NCI-H2196 (cell line): ENCODE data around the gene TMEM94.
A peak's percentile ranks its signal among the peaks of the same experiment; 100 is the strongest.
"Not testable (repeated sequence)": the region's sequence is repeated elsewhere in the genome, so short reads cannot be mapped to it uniquely, and the experiment has no call there.

ENCODE experiments used
- DNase-seq: peaks from one replicate; lab custom pipeline; 2025; ENCODE audit not compliant: unreplicated experiment; lab: John Stamatoyannopoulos, UW

Gene TMEM94

DNA sequence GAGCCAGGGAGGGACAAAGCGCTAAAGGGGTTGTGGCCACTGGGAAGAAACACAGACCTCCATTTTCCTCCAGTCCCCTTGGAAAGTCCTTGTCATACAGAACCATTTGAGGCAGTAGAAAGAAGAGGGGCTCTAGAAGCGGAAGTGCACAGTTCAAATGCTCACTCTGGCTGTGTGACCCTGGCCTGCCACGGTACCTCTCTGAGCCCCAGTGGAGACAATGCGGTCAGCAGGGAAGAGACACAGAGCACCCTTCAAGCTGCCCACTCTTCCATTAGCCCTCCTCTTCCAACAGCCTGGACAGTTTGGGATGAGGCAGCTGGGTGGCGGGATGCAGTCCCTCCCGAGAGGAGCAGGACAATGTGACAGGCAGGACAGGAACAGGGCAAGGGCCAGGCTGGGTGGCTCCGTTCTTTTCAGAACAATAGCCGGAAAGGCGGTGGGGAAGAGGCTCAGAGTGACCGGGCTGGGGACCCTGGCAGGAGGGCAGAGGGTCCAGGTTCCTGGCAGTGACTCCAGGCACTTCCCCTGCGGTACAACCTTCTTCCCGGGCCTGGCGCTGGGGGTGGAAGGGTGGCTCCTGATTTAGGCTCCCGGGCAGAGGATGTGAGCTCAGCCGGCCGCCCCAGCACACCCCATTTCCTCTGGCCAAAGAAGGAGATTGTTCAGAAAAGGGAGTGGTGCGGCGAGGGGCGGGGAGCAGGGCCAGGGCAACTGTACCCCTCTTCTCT lies 53.3 kb downstream of the TMEM94 start:
- DNase-seq, result no peak

DNA sequence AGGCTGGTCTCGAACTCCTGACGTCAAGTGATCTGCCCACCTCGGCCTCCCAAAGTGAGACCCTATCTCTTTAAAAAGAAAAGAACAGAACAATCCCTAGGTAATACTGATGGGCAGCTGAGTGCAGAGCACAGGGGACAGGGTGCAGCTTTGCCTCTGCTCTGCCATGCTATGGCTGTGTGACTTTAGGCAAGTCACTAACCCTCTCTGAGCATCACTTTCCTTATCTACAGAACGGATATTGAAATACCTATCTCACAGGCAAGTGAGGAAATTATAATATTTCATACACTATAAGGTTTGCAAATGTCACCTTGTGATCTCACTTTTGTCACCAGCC lies 54.8 kb downstream of the TMEM94 start:
- DNase-seq, result no peak

DNA sequence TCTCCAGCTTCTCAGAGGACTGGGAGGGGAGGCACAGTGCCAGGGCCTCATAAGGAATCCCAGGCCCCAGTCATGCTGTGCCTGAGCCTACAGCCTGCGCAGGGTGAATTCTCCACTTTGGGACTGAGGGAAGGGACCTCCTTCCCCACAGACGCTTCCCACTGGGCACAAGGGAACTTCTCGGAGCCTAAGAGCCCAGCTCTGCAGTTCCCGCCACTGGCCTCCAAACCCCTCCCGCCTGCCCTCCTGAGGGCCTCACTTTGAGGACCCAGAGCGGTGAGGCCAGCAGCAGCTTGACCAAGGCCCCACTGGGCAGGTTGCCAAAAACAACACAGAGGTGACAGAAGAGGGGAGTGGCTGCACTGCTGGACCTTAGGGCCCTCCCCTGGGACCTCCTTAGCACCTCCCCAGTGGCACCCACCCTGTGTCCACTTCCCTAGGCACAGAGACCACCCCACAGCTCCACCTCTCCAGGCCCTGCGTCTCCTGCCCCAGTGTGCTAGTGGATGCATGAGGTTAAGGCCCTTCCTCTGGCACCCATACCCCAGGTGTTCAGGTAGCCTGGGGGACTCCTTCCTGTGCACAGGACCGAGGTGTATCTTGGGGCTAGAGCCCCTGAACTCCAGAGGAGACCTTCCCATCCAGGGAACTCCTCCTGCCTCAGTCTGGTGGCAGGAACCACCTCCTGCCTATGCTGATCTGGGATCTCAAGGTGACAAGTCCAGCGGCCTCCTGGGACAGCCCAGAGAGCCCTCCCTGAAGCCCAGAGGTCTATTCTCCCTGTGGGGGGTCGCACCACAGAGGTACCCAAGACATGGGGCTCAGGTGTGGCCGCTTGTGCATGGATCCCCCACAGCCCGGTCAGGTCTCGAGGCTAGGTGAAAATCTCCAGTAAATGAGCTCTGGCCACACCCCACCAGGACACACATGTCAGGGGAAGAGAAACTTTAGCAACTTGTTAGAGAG lies 55.5 kb downstream of the TMEM94 start:
- DNase-seq, result peak; percentile 44

DNA sequence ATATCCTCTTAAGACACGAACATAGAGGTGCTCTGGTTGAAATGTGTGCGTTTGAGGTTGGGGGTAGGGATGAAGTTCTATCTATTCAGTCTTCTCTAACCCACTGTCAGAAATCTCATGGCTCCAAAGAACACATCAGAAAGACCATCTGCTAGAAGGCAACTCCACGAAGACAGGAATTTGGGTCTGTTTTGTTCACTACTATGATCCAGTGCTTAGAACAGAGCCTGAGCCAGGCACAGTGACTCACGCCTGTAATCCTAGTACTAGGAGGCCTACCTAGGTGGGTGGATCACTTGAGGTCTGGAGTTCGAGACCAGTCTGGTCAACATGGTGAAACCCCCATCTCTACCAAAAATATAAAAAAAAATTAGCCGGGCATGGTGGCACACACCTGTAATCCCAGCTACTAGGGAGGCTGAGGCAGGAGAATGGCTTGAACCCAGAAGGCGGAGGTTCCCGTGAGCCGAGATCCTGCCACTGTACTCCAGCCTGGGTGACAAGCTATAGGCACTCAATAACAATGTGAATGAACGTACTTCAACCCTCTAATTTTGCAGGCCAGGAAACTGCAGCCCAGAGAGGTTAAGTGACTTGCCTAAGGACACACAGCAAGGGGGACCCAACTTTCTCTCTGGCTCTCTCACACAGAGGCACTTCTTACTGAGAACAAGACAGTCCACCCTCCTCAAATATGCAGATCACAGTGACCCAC lies 56.6 kb downstream of the TMEM94 start:
- DNase-seq, result no peak

DNA sequence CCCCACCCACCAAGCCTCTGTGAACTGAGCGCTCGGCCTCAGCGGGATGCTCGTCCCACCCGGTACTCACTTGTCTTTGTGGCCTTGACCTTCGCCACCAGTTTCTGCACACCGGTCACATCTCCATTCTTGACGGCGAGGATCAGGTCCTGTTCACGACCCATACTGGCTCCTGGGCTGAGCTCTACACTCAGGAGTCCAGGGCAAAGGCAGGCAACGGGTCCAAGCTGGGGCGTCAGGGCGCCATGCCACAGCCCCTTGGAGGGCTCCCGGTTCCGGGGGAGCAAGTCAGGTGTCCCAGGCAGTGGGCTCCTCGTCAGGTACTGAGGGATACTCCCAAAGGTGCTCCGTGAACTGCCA lies 57.2 kb downstream of the TMEM94 start:
- no peak for DNase-seq

DNA sequence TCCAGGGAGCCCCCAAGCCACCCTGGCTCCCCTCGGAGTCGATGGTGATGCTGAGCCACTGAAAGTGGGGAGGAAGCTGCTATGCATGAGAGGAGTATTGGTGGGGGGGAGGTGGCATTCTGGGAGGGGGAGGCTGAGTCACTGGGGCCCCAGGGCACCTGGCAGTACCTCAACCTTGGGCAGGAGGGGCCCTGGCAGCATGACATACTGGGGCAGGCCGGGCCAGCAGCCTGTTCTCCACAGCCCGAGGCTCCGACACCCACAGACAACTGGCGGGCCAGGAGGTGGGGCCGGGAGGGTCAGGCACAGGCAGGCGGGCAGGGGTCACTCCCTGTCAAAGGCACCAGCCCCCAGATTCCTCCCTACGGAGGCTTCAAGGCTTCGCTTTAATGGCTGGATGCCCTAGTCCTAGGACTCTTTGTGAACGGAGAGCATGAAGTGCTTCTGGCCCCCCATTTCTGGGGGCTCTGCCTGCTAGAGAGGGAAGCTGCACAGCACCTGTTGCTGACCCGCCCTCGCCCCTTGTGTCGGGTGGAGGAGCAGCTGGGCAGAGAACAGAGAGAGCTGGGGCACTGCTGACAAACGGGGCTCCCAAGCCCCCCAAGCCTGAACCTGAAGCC lies 58.0 kb downstream of the TMEM94 start:
- DNase-seq, result no peak

DNA sequence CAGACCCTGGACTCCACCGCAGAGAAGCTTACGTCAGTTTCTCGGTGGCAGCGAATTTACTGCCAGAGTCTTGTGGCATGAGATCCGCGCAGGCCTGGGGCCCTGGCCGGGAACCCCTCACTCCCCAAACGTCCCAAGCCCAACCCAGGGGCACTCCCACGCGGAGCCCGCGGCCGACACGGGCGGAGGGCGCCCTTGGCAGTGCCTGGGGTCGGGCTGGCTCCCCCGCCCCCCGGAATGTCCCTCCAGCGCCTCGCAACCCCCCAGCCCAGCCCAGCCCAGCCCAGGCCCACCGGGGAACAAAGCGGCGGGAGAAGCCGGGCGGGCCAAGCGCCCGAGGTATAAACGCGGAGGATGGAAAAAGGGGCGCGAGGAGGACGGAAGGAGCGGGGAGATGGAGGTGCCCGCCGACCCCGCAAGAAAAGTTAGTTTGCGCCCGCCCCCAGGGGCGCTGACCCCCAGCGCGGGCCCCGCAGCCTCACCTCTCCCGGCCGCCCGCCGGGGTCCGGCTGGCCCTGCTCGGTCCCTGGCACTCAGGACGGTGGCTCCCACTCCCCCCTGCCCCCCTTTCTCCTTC lies 58.6 kb downstream of the TMEM94 start:
- DNase-seq, result no peak

DNA sequence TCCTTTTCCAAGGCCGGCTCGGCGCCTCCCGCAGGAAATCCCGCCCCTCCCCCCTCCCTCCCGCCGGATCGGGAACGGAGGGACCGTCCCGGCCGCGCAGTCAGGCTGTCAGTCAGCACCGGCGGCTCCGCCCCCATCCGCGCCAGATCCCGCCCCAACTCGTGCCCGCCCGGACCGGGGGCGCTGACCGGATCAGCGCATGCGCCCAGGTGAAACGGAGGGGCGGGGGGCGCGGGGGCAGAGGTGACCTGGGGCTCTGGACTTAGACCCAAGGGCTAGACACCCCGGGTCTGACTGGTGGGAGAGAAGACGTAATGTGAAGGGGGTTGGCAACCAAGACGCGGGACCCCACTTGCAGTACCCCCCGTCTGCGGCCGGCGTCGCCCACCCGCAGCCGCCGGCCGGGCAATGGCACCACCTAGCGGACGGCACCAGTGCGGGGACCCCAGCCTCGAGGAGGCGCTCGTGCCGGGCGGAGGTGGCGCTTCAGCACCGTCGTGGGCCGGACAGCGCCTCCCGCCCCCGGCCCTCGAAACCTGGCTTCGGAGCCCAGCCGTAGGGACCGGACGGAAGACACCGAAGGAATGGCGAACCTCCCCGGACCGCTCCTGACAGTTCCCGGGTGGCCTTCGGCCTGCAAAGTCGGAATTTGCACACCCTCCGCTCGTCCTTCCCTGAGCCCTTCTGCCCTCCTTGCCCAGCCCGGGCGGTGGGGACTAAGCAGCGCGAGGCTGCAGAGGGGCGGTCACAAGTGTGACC lies 59.2 kb downstream of the TMEM94 start, which contains the start of gene CASKIN2:
TSS of gene CASKIN2 (minus strand) at position 42 of the 759 bp plus-strand sequence. CDS start 1,733 bp downstream, outside the sequence.
- DNase-seq, result peak; percentile 92

DNA sequence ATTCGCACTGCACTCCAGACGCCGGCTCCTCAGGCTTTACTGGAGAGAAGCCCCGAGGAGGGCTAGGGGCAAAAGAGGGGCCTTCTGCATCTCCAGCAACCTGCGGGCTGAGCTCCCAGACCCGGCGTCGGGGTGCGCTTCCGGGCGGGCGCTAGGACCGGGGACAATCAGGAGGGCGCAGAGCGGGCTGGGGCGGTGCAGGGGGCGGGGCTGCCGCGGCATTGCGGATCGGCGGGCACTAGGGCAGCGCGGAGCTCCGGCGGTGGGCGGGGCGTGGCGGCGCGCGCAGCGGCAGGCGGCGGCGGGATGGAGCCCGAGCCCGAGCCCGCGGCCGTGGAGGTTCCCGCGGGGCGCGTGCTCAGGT lies 59.8 kb downstream of the TMEM94 start, which contains the start of gene TSEN54:
TSS of gene TSEN54 (plus strand) at position 274 of the 364 bp plus-strand sequence. CDS start at position 307, 33 bp downstream.
- peak; percentile 94 for DNase-seq

DNA sequence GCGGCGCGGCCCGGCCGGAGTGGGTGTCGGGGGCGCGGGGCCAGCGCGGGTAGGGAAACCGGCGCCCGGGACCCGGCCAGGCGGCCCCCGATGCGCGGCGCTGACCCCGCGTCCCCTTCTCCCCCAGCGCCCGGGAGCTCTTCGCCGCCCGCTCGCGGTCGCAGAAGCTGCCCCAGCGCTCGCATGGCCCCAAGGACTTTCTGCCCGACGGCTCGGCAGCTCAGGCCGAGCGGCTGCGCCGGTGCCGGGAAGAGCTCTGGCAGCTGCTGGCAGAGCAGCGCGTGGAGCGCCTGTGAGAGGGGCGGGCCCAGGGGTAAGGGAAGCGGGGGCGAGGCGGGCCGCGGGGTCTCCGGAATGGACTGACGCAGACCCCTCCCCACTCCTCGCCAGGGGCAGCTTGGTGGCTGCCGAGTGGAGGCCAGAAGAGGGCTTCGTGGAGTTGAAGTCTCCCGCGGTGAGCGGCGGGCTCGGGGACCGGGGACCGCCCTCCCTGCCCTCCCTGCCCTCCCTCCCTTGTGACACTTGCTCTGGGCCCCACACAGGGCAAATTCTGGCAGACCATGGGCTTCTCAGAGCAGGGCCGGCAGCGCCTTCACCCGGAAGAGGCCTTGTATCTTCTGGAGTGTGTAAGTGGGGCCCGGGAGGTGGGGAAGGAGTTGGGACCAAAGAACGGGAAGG lies 60.3 kb downstream of the TMEM94 start:
- DNase-seq, result no peak

DNA sequence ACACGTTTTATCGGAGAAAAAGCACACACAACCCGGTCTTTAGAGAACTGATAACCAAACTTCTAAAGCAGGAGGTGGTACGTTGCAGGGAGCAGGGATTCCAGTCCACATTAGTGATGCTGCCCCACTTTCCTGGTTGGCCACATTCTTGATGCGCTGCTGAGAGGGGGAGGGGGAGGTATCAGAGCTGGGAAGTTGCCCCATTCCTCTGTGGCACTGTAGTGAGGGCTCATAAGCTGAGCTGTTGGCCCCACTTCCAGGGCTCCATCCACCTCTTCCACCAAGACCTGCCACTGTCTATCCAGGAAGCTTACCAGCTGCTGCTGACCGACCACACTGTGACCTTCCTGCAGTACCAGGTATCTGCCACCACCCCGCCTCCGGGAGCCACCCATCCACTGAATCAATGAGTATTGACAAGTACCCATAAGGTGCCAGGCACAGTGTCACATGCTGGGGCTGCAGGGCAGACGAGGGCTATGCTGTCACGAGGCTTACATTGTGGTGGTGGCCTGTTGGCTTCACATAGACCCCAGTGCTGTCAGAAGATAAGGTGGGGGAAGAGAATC lies 60.9 kb downstream of the TMEM94 start:
- no peak for DNase-seq

DNA sequence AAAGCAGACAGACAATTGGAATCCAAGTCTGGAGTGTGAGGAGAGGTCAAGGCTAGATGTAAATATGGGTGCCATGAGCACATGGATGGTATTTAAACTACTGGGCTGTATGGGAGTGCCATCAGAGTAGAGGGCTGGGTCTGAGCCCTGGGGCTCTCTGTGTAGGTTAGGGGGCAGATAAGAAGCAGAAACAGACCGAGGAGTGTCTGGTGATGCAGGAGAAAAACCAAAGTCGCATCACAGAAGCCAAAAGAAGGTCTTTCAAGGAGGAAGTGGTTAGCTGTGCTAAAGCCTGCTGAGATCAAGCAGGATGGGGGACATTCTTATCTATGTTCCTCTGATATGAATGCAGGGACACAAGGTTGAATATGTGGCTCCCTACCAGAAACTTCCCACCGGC lies 61.8 kb downstream of the TMEM94 start:
- no peak for DNase-seq

DNA sequence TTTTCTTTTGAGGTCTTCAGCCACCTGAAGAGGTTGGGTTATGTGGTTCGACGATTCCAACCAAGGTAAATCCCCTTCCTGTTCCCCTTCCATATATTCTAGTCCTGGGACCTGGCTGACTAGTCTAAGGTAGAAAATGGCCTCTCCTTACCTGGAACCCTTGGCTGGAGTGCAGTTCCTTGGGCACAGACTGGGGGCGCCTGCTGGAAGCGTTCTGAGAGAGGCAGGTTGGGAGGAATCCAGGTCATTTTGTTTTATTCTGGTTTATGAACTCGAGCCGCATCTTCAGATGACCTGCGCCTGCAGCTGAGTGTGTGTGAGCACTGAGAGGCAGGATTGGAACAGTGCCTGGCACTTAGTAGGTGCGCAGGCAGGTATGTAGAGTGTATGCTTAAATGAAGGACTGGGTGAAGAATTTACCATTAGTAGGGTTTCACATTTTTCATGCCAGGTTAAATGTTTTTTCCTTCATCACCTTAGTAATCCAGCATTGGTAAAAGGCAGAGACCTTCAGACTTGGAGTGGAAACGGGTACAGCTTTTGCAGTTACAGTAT lies 62.6 kb downstream of the TMEM94 start:
- DNase-seq, result no peak

DNA sequence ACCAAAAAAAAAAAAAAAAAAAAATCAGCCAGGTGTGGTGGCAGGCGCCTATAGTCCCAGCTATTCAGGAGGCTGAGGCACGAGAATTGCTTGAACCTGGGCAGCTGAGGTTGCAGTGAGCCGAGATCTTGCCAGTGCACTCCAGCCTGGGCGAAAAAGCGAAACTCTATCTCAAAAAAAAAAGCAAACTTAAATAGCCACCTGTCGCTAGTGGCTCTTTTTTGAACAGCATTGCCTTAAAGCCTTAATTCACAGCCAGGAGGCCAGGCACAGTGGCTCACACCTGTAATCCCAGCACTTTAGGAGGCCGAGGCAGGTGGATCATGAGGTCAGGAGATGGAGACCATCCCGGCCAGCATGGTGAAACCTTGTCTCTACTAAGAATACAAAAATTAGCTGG lies 64.0 kb downstream of the TMEM94 start:
- not testable (repeated sequence) for DNase-seq

DNA sequence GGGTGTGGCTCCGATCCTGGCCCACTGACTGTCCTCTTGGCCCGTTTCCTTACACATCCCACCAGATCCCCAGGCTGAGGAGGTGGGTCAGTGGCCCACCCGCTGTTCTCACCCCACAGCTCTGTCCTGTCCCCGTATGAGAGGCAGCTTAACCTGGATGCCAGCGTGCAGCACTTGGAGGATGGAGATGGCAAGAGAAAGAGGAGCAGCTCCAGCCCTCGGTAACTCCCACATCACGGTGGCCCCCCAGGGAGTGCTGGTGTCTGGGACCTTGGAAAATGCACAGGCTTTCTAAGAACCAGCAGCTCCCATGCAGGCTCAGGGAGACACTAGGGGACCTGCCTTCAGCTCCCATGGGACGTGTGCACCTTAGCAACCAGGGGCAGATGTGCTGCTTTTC lies 64.9 kb downstream of the TMEM94 start:
- DNase-seq, result no peak

DNA sequence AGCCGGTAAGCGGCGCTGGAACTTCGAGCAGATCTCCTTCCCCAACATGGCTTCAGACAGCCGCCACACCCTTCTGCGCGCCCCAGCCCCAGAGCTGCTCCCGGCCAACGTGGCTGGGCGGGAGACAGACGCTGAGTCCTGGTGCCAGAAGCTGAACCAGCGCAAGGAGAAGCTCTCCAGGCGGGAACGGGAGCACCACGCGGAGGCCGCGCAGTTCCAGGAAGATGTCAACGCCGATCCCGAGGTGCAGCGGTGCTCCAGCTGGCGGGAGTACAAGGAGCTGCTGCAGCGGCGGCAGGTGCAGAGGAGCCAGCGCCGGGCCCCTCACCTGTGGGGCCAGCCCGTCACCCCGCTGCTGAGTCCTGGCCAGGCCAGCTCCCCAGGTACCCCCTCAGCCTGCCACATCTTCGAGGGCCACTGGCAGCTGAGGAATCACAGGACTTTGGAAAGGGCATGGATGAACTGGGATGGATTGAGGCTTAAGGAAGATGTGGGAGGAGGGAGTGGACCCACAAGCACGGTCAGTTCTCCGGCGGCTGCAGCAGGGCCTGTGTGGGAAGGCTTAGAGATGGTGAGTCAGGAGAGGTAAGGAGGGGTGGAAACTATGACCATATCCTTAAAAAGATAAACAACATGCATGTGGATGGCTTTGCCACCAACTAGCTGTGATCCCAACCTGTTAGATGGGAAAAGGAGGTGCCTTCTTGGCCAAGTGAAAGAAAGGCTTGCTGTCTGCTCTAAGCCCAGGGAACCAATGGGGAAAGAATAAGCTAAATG lies 65.7 kb downstream of the TMEM94 start:
- DNase-seq, result no peak

DNA sequence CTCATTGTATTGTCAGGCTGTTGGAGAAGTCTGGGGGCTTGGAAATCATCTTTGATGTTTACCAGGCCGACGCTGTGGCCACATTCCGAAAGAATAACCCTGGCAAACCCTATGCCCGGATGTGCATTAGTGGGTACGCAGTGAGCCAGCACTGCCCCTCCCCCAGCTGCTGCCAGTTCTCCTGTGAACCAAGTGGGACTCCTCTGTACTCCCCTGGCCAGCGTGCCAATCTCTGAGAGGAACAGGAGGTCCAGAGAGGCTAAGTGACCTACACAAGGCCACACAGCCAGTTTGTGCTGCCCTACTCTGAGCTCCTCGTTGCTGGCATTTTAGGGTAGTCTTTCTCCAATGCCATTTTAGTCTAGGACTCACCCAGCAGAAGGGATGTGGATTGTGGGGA lies 67.2 kb downstream of the TMEM94 start:
- no peak for DNase-seq
